NCI-H2107 treated with DMSO at 0.1 percent for 48 hours (cell line): ENCODE measurements around the gene TMSB4Y.

ENCODE experiments used
- DNase-seq: peaks from one replicate; lab custom pipeline; 2025; ENCODE audit not compliant: unreplicated experiment; lab: John Stamatoyannopoulos, UW

TMSB4Y gene

GRCh38 chrY:13703568-13703968 is at the start of gene TMSB4Y:
Gene TMSB4Y, plus strand, starts transcription at chrY:13703899.
- DNase-seq, result peak; percentile 45

- DNase-seq, result no peak
Observed at GRCh38 chrY:13664162-13664561, 39.5 kb upstream of the TMSB4Y start.

- DNase-seq, result no peak
Observed at GRCh38 chrY:13671122-13671521, 32.6 kb upstream of the TMSB4Y start.

- DNase-seq, result no peak
Observed at GRCh38 chrY:13702276-13702675, 1.4 kb upstream of the TMSB4Y start.

- DNase-seq, result peak; percentile 25
Observed at GRCh38 chrY:13704121-13704930, 627 bp downstream of the TMSB4Y start.

- DNase-seq, result peak; percentile 19
Observed at GRCh38 chrY:13705197-13705596, 1.5 kb downstream of the TMSB4Y start.

- DNase-seq, result no peak
Observed at GRCh38 chrY:13708038-13708437, 4.3 kb downstream of the TMSB4Y start.

GRCh38 chrY:13718996-13719395 is 15.3 kb downstream of the TMSB4Y start:
- no peak for DNase-seq

GRCh38 chrY:13729517-13729916 is 25.8 kb downstream of the TMSB4Y start:
- DNase-seq, result no peak

GRCh38 chrY:13738618-13739017 is 34.9 kb downstream of the TMSB4Y start:
- peak; percentile 18 for DNase-seq

GRCh38 chrY:13751289-13752071 is 47.8 kb downstream of the TMSB4Y start:
- DNase-seq, result peak; percentile 13

GRCh38 chrY:13754661-13755060 is 51.0 kb downstream of the TMSB4Y start:
- no peak for DNase-seq
